LNCAP (cell line): ENCODE measurements around the gene TRPM7.

ENCODE experiments used
- TF ChIP-seq, protein P1 (sequence below): fragments of 450-650 bp; IDR thresholded peaks from 2 replicates; pipeline ENCODE4 v1.5.1; 2017; ENCODE audit warnings: mild to moderate bottlenecking

Gene TRPM7

GRCh38 chr15:50622361-50622943 lies 64.1 kb downstream of the TRPM7 start:
- TF ChIP-seq, protein P1, sequence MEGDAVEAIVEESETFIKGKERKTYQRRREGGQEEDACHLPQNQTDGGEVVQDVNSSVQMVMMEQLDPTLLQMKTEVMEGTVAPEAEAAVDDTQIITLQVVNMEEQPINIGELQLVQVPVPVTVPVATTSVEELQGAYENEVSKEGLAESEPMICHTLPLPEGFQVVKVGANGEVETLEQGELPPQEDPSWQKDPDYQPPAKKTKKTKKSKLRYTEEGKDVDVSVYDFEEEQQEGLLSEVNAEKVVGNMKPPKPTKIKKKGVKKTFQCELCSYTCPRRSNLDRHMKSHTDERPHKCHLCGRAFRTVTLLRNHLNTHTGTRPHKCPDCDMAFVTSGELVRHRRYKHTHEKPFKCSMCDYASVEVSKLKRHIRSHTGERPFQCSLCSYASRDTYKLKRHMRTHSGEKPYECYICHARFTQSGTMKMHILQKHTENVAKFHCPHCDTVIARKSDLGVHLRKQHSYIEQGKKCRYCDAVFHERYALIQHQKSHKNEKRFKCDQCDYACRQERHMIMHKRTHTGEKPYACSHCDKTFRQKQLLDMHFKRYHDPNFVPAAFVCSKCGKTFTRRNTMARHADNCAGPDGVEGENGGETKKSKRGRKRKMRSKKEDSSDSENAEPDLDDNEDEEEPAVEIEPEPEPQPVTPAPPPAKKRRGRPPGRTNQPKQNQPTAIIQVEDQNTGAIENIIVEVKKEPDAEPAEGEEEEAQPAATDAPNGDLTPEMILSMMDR, result peak; percentile 50

GRCh38 chr15:50613600-50613999 lies 73.0 kb downstream of the TRPM7 start:
- TF ChIP-seq, protein P1, result no peak

DNA sequence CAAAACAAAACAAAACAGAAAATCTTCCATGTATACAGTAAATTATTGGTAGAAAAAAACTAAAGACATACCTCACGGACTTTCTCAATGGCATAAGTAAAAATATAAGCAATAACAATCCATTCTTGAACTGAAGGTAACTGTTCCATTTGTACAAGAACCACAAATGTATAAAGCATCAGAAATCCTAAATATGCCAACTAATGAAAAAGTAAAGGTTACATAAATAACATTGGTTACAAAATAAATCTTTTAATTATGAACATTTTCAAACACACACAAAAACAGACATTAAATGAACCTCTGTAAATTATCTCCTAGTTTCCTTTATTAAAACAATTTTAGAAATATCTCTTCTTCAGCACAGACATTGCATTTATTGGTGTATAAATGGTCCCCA lies 79.5 kb downstream of the TRPM7 start:
- TF ChIP-seq, protein P1, result no peak

- TF ChIP-seq, protein P1, result no peak
Observed at GRCh38 chr15:50605462-50605861, 81.1 kb downstream of the TRPM7 start.

- TF ChIP-seq, protein P1, result no peak
Observed at GRCh38 chr15:50594311-50594710, 92.3 kb downstream of the TRPM7 start.

GRCh38 chr15:50593761-50594160 lies 92.8 kb downstream of the TRPM7 start:
- TF ChIP-seq, protein P1, result no peak

- TF ChIP-seq, protein P1, result no peak
Observed at GRCh38 chr15:50590288-50590687, 96.3 kb downstream of the TRPM7 start.

DNA sequence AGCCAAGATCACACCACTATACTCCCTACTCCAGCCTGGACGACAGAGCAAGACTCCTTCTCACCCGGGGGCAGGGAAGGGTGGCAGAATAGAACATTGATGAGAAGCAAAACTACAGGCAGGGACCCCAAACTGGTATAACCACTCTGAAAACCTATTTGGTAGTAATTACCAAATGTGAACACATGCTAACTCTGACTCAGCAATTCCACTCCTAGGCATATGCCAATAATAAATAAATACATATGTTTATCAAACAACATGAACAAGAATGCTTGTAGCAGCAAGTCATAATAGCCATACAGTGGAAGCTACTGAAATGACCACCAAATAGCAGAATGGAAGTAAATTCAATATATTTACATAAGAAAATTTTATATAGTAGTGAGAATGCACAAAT lies 109.1 kb downstream of the TRPM7 start:
- TF ChIP-seq, protein P1, result no peak
